Measurements from ENCODE around the gene ERBB4.

Gene ERBB4

GRCh38 chr2:211931314-211931713, 607.3 kb downstream of the ERBB4 start:
- no peak for DNase-seq (ENCODE audit: low read depth in 2 of 2)

- DNase-seq (ENCODE audit: low read depth in 2 of 2): no peak
Measured at GRCh38 chr2:211930331-211930730, 608.3 kb downstream of the ERBB4 start.

- DNase-seq (ENCODE audit: low read depth in 2 of 2): no peak
Measured at GRCh38 chr2:211928201-211928600, 610.4 kb downstream of the ERBB4 start.

GRCh38 chr2:211923019-211923418, 615.6 kb downstream of the ERBB4 start:
- DNase-seq (ENCODE audit: low read depth in 2 of 2): no peak

GRCh38 chr2:211903961-211904360, 634.6 kb downstream of the ERBB4 start:
- no peak for DNase-seq (ENCODE audit: low read depth in 2 of 2)

- no peak for DNase-seq (ENCODE audit: low read depth in 2 of 2)
Measured at GRCh38 chr2:211901226-211901846, 637.3 kb downstream of the ERBB4 start.

GRCh38 chr2:211900518-211900917, 638.1 kb downstream of the ERBB4 start:
- no peak for DNase-seq (ENCODE audit: low read depth in 2 of 2)

- no peak for DNase-seq (ENCODE audit: low read depth in 2 of 2)
Measured at GRCh38 chr2:211900000-211900399, 638.6 kb downstream of the ERBB4 start.

- no peak for DNase-seq (ENCODE audit: low read depth in 2 of 2)
Measured at GRCh38 chr2:211898702-211899101, 639.9 kb downstream of the ERBB4 start.

- no peak for DNase-seq (ENCODE audit: low read depth in 2 of 2)
Measured at GRCh38 chr2:211881449-211881848, 657.2 kb downstream of the ERBB4 start.

- no peak for DNase-seq (ENCODE audit: low read depth in 2 of 2)
Measured at GRCh38 chr2:211879323-211879722, 659.3 kb downstream of the ERBB4 start.

- no peak for DNase-seq (ENCODE audit: low read depth in 2 of 2)
Measured at GRCh38 chr2:211877061-211877460, 661.5 kb downstream of the ERBB4 start.

- DNase-seq (ENCODE audit: low read depth in 2 of 2): no peak
Measured at GRCh38 chr2:211875488-211875887, 663.1 kb downstream of the ERBB4 start.

GRCh38 chr2:211868996-211869533, 669.5 kb downstream of the ERBB4 start:
- DNase-seq (ENCODE audit: low read depth in 2 of 2): no peak

GRCh38 chr2:211867845-211868451, 670.7 kb downstream of the ERBB4 start:
- DNase-seq (ENCODE audit: low read depth in 2 of 2): no peak

- no peak for DNase-seq (ENCODE audit: low read depth in 2 of 2)
Measured at GRCh38 chr2:211864328-211864727, 674.3 kb downstream of the ERBB4 start.

GRCh38 chr2:211860224-211860623, 678.4 kb downstream of the ERBB4 start:
- no peak for DNase-seq (ENCODE audit: low read depth in 2 of 2)

GRCh38 chr2:211854832-211855231, 683.8 kb downstream of the ERBB4 start:
- DNase-seq (ENCODE audit: low read depth in 2 of 2): no peak

- no peak for DNase-seq (ENCODE audit: low read depth in 2 of 2)
Measured at GRCh38 chr2:211846714-211847113, 691.9 kb downstream of the ERBB4 start.

GRCh38 chr2:211846036-211846400, 692.6 kb downstream of the ERBB4 start:
- no peak for DNase-seq (ENCODE audit: low read depth in 2 of 2)

- DNase-seq (ENCODE audit: low read depth in 2 of 2): no peak
Measured at GRCh38 chr2:211845338-211846035, 693.1 kb downstream of the ERBB4 start.

GRCh38 chr2:211837706-211838105, 700.9 kb downstream of the ERBB4 start:
- DNase-seq (ENCODE audit: low read depth in 2 of 2): no peak

GRCh38 chr2:211837206-211837605, 701.4 kb downstream of the ERBB4 start:
- DNase-seq (ENCODE audit: low read depth in 2 of 2): no peak
